UCSD-AML1 (cell line): ENCODE measurements around the gene HK1.

Experiments used
- DNase-seq: peaks from one replicate; lab custom pipeline; 2025; ENCODE audit not compliant: unreplicated experiment; lab: John Stamatoyannopoulos, UW

Gene HK1

DNA sequence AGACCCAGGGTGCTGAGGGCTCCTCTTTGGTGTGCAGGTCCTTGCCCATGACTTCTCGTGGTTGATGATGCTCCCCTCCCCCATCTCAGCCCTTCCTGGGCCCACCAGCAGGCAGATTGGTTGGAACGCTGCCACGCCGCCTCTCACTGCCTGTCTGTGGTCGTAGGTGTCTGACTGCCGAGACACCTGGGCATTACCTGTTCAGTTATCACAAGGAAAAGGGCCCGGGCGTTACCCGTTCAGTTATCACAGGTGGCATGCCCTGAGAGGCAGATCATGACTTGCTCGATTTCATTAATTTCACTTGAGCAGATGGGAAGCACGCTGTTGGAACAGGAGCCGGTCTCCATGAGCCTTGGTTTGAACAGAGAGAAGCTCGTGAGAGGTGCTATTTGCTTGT lies 95.9 kb downstream of the HK1 start:
- no peak for DNase-seq

DNA sequence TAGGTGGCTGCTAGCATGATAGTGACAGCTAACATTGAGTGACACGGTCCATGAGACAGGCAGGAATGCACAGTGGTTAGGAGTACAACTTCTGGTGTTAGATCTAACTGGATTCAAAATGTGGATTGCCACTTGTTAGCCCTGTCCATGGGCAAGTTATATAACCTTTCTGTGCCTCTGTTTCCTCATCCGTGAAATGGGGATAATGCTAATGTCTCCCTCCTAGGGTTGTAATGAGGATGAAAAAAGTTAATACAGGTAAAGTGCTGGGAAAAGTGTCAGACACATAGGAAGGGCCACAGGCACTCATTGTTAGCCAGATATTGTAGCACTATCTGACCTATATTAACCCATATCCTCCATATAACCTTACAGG lies 96.6 kb downstream of the HK1 start:
- no peak for DNase-seq

DNA sequence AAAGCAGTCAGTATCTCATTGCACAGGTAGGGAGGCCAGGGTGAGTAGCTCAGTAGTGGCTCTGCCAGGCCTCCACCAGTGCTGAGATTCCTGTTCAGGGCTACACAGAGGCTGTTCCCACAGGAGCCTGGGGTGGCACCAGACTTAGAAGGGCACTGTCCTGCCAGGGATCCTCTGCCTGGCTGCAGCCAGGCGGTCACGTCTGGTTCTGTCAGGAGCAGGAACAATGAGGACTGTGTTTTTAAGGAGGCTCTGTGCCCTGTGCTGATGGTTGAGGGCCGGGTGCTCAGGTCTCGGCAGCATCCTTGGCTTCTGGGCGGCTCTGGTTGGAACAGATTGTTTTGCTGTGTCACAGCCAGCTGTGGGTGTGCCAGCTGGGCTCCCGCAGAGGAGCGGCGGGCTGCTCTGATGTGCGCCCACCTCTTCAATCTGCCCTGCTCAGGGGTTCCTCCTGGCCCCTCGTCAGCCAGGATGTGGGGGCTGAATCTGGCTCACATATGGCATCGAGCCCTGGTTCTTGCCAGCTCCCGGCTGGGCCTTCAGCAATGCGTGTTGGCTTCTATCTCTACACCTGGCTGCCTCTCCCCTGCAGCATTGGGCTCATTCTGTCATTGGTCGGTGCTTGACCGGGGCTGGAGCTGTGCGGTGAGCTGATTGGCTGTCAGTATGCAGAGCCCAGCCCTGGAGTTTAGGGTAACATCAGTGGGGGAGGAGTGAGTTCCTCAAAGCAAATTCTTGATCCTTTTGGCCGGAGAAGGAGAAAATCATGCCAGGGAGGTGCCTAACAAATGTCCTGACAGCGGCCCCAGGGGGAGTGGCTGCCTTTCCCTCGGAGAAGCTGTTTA lies 97.2 kb downstream of the HK1 start:
- DNase-seq: no peak

DNA sequence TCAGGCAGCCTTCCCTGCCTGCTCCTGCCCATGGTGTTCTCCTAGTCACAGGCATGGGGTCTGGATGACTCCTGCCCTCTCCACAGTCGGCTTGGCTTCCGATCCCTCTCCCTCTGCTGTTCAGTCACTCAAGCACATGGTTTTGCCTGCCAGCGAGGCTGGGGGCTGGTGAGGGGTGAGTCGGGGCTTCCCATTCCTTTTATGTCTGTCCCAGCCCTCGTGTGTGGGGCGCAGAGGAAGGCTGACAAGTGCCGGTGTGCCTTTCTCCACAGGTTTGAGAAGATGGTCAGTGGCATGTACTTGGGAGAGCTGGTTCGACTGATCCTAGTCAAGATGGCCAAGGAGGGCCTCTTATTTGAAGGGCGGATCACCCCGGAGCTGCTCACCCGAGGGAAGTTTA lies 98.4 kb downstream of the HK1 start:
- no peak for DNase-seq

- no peak for DNase-seq
Measured at GRCh38 chr10:69377191-69377590, 98.9 kb downstream of the HK1 start.

DNA sequence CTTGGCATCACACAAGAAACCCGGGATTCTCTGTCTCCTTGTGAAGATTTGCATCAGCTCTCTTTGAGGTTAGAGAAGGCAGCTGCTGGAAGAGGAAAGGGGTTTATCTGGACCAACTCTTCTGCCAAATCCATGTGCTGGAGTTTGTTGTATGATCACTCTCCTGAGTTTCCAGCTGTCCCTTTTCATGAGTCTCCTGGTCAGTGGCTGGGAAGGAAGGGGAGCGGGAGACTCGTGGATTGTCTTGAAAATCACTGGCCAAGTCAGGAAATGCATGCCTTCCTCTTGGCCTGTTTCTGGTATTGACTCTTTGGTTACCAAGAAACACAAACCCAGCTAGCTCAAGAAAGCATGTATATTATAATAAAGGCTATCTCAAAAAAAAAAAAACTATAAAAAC lies 99.6 kb downstream of the HK1 start:
- no peak for DNase-seq

- no peak for DNase-seq
Measured at GRCh38 chr10:69379800-69380199, 101.5 kb downstream of the HK1 start.

DNA sequence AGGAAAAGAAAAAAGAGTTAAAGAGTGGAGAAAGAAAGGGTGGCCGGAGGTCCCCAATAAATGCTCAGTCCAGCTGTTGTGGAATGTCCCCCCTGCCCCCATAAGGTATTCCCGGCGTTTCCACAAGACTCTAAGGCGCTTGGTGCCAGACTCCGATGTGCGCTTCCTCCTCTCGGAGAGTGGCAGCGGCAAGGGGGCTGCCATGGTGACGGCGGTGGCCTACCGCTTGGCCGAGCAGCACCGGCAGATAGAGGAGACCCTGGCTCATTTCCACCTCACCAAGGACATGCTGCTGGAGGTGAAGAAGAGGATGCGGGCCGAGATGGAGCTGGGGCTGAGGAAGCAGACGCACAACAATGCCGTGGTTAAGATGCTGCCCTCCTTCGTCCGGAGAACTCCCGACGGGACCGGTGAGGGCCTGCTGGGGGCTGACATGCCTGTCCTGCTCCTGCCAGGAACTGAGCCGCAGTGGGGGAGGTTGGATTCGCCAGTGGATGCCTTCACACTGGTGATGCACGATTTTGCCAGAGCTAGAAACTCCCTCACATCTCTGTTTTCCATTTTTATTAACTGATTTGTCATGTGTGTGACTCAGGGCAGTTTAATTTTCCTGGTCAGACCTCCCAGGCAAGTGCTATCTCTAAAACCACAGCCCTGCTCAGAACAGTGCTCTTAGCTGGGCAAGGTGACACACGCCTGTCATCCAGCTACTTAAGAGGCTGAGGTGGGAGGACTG lies 104.3 kb downstream of the HK1 start:
- no peak for DNase-seq

- DNase-seq: no peak
Measured at GRCh38 chr10:69383558-69383957, 105.3 kb downstream of the HK1 start.

DNA sequence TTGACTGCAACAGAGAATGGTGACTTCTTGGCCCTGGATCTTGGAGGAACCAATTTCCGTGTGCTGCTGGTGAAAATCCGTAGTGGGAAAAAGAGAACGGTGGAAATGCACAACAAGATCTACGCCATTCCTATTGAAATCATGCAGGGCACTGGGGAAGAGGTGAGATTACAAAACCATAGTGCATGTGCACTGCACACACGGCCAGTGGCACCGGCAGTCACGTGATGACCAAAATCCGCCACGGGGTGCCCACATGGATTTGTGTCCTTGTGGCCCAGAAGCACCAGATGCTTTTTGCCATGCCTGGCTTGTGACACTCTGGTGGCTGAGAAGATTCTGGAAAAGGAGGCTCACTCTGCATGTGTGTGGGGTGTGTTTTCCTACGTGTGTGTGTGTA lies 106.0 kb downstream of the HK1 start:
- DNase-seq: no peak

DNA sequence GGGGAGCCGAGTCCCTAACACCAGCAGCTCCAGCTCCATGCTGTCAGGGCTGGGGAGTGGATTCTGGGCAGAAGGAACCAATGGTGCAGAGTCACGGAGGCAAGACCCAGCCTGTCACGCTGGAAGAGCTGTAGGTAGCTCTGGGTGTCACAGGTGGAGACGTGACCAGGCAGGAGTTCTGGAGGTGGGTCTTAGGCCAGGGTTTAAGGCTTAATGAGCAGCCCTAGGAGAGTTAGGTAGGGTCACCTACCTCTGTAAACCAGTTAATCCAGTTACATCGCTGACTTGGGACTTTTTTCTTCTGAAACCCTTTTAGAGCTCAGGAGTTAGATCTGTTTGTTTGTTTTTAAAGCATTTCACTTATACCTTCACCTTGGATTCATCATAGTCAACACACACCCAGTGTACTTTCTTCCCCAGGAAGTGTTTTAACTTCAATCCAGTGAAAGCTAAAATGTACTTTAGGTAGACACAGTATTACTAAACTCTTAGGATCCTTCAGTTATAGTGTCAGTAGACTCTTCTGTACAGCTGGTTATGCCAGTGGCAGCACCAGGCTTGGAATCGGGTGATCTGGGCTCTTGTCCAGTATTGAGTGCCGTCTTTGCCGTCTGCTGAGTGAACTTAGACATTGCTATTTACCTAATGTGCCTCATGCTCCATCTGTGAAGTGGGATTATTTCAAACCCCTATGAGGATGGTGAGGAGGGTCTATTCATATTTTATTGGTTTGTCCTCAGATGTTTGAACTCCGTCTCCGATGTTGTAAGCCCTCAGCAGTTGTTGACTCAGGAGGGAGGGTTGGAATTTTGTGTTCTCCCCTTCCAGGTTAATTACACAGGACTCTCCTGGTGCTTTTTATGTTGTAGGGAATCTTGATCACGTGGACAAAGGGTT lies 107.4 kb downstream of the HK1 start:
- no peak for DNase-seq

DNA sequence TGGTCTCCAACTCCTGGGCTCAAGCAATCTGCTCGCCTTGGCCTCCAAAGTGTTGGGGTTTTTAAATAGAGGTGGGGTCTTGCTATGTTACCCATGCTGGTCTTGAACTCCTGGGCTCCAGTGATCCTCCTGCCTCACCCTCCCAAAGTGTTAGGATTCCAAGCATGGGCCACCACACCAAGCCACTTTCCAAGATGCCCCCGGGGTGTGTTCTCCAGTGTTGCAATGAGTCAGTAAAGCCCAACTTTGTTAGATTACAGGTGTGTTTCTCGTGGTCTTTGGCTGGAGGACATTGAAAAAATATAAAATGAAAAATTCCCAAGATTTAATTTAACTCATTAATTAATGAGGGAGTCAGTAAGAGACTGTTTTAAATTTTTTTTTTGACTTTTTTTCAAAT lies 109.2 kb downstream of the HK1 start:
- DNase-seq: no peak

GRCh38 chr10:69388488-69388887 lies 110.2 kb downstream of the HK1 start:
- no peak for DNase-seq

- peak; percentile 60 for DNase-seq
Measured at GRCh38 chr10:69389827-69390490, 111.7 kb downstream of the HK1 start.

DNA sequence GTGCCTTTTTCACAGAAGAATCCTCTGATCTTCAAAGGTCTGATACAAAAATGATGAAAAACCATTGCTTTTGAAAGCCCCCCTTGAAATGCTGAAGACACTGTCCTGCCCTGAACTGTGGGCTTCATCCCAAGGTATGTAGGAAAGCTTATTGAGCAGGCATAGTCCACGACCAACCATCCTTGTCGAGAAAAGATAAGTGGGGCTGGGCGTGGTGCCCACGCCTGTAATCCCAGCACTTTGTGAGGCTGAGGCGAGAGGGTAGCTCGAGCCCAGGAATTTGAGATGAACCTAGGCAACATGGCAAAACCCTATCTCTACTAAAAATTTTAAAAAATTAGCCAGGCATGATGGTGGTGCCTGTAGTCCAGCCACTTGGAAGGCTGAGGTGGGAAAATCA lies 112.9 kb downstream of the HK1 start:
- no peak for DNase-seq

DNA sequence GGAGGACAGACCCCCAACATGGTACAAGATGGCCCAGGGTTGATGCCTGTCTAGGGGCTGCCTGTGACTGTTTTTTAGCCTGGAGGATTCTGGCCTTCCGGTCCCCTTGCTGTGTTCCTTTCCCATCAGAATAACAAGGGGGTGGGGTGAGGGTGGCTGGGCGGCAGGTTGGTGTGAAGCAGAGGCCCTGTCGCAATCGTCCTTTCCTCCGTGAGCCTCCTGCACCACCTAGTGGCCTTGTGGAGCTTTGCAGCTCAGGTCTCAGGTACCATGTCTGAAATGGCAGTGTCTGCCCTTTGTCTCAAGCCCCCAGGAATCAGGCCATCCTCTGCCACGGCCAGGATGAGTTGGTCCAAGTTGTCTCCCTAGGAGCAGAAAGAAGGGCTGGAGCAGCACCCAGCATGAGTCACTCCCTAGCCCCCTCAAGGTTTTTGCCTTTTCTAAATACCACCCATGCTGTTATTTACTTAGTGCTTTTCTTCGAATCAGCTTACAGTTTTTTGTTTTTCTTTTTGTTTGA lies 114.2 kb downstream of the HK1 start:
- DNase-seq: peak; percentile 80

GRCh38 chr10:69394020-69394419 lies 115.7 kb downstream of the HK1 start:
- DNase-seq: no peak

DNA sequence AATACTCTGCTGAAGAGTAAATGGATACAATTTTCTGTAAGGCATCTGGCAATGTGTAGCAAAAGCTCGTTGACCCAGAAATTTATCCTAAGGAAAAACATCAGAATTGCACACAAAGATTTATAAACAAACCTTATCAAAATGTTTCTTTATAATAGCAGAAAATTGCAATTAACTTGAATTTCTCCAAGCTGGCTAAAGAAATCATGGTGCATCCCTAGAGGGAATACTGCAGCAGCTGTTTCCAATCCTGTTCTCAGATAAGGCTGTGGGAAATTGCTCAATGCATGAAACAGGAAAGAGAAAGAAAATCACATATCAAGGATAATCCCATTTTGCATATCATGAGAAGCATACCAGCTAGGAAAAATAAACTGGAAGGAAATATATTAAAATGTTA lies 119.7 kb downstream of the HK1 start:
- no peak for DNase-seq

DNA sequence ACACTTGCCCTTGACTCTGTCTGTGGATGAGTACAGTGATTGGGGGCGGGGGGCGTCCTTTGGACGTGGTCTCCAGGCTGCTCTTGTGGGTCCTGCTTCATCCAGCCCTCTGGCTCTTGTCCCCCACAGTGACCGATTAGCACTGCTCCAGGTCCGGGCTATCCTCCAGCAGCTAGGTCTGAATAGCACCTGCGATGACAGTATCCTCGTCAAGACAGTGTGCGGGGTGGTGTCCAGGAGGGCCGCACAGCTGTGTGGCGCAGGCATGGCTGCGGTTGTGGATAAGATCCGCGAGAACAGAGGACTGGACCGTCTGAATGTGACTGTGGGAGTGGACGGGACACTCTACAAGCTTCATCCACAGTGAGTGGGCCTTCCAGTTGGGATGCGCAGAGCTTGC lies 120.2 kb downstream of the HK1 start:
- DNase-seq: no peak

DNA sequence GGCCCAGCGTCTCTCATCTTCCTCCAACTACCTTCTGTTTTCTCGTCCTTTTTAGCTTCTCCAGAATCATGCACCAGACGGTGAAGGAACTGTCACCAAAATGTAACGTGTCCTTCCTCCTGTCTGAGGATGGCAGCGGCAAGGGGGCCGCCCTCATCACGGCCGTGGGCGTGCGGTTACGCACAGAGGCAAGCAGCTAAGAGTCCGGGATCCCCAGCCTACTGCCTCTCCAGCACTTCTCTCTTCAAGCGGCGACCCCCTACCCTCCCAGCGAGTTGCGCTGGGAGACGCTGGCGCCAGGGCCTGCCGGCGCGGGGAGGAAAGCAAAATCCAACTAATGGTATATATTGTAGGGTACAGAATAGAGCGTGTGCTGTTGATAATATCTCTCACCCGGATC lies 122.6 kb downstream of the HK1 start:
- no peak for DNase-seq

GRCh38 chr10:69401416-69401815 lies 123.1 kb downstream of the HK1 start:
- DNase-seq: no peak
